ENCODE data around the gene PXYLP1. TPM values are rescaled to one million over a fixed set of nuclear protein-coding genes. Genes with fewer than 3 reads are reported as not detected.
A peak's percentile ranks its signal among the peaks of the same experiment; 100 is the strongest.

Gene PXYLP1
- total RNA-seq: 36.3 and 37.6 TPM in 2 replicates
- long read RNA-seq, transcript PXYLP1-201 (6 exons, 3,281 nt): major isoform, 77 of 111 reads
- long read RNA-seq, partial matches to known transcripts: 8 of 111 reads
- long read RNA-seq, other reads (novel, unspliced or antisense): 22 of 111 reads

- H3K9me3 Mint-ChIP-seq (ENCODE audit: low read depth): no peaks in the 10 kb centered on the region
- H3K4me1 Mint-ChIP-seq (ENCODE audit: low read depth): peaks cover 24% of the 10 kb centered on the region
- H3K36me3 Mint-ChIP-seq (ENCODE audit: insufficient read depth): no peaks in the 10 kb centered on the region
- peak; percentile 82 for TF ChIP-seq CTCF (IDR thresholded peaks at IDR 0.05; ENCODE audit: unreplicated experiment)
- peak; percentile 91 for DNase-seq (ENCODE audit: low spot score, unreplicated experiment)
- peak within 1 kb of the TSS; percentile 85 for H3K27ac Mint-ChIP-seq
- peak within 1 kb of the TSS; percentile 75 for H3K4me3 Mint-ChIP-seq (ENCODE audit: low read depth)
- H3K27me3 Mint-ChIP-seq: peaks cover 23% of the 10 kb centered on the region
Observed at GRCh38 chr3:141231101-141231951, at the start of gene PXYLP1. Gene PXYLP1 (plus strand): TSS chr3:141231825. CDS start chr3:141260176, 28,351 bp downstream.

GRCh38 chr3:141183606-141184005 is 48.0 kb upstream of the PXYLP1 start:
- peaks cover 3% of the 10 kb centered on the region for H3K9me3 Mint-ChIP-seq (ENCODE audit: low read depth)
- H3K4me3 Mint-ChIP-seq (ENCODE audit: low read depth): no peak overlapping the region
- TF ChIP-seq CTCF (IDR thresholded peaks at IDR 0.05; ENCODE audit: unreplicated experiment): no peak
- no peak overlapping the region for H3K27ac Mint-ChIP-seq
- peaks cover 2% of the 10 kb centered on the region for H3K36me3 Mint-ChIP-seq (ENCODE audit: insufficient read depth)
- DNase-seq (ENCODE audit: low spot score, unreplicated experiment): no peak
- H3K4me1 Mint-ChIP-seq (ENCODE audit: low read depth): no peaks in the 10 kb centered on the region
- peaks cover 3% of the 10 kb centered on the region for H3K27me3 Mint-ChIP-seq

GRCh38 chr3:141184430-141184829 is 47.2 kb upstream of the PXYLP1 start:
- Mint-ChIP-seq H3K9me3 (ENCODE audit: low read depth) (peaks cover 1% of the 10 kb centered on the region), H3K27me3 (peaks cover 3% of the 10 kb centered on the region), H3K4me3 (ENCODE audit: low read depth) (no peak overlapping the region), H3K4me1 (ENCODE audit: low read depth) (no peaks in the 10 kb centered on the region), H3K36me3 (ENCODE audit: insufficient read depth) (peaks cover under 1% of the 10 kb centered on the region), H3K27ac (no peak overlapping the region)
- TF ChIP-seq CTCF (IDR thresholded peaks at IDR 0.05; ENCODE audit: unreplicated experiment): no peak
- no peak for DNase-seq (ENCODE audit: low spot score, unreplicated experiment)

- H3K4me3 Mint-ChIP-seq (ENCODE audit: low read depth): no peak overlapping the region
- H3K9me3 Mint-ChIP-seq (ENCODE audit: low read depth): no peaks in the 10 kb centered on the region
- H3K27ac Mint-ChIP-seq: no peak overlapping the region
- peaks cover 3% of the 10 kb centered on the region for H3K27me3 Mint-ChIP-seq
- TF ChIP-seq CTCF (IDR thresholded peaks at IDR 0.05; ENCODE audit: unreplicated experiment): no peak
- no peak for DNase-seq (ENCODE audit: low spot score, unreplicated experiment)
- no peaks in the 10 kb centered on the region for H3K4me1 Mint-ChIP-seq (ENCODE audit: low read depth)
- no peaks in the 10 kb centered on the region for H3K36me3 Mint-ChIP-seq (ENCODE audit: insufficient read depth)
Observed at GRCh38 chr3:141191097-141191749, 40.4 kb upstream of the PXYLP1 start.

GRCh38 chr3:141192345-141192744 is 39.3 kb upstream of the PXYLP1 start:
- no peaks in the 10 kb centered on the region for H3K36me3 Mint-ChIP-seq (ENCODE audit: insufficient read depth)
- H3K27ac Mint-ChIP-seq: no peak overlapping the region
- peaks cover 5% of the 10 kb centered on the region for H3K9me3 Mint-ChIP-seq (ENCODE audit: low read depth)
- H3K4me1 Mint-ChIP-seq (ENCODE audit: low read depth): no peaks in the 10 kb centered on the region
- peak; percentile 99 for TF ChIP-seq CTCF (IDR thresholded peaks at IDR 0.05; ENCODE audit: unreplicated experiment)
- no peak overlapping the region for H3K4me3 Mint-ChIP-seq (ENCODE audit: low read depth)
- peak; percentile 99 for DNase-seq (ENCODE audit: low spot score, unreplicated experiment)
- no peaks in the 10 kb centered on the region for H3K27me3 Mint-ChIP-seq

All from progenitor cell of endocrine pancreas (in vitro differentiated cells).